ENCODE results near the gene ANKRD24. TPM values are rescaled to one million over a fixed set of nuclear protein-coding genes. Genes with fewer than 3 reads are reported as not detected.
A peak's percentile ranks its signal among the peaks of the same experiment; 100 is the strongest.

The ANKRD24 gene
- total and polyA plus RNA-seq, 2 of the 13 experiments (the other 11 are each of a cell fraction or from before 2014, with no cell fraction given): 0.13 to 0.24 TPM

DNA sequence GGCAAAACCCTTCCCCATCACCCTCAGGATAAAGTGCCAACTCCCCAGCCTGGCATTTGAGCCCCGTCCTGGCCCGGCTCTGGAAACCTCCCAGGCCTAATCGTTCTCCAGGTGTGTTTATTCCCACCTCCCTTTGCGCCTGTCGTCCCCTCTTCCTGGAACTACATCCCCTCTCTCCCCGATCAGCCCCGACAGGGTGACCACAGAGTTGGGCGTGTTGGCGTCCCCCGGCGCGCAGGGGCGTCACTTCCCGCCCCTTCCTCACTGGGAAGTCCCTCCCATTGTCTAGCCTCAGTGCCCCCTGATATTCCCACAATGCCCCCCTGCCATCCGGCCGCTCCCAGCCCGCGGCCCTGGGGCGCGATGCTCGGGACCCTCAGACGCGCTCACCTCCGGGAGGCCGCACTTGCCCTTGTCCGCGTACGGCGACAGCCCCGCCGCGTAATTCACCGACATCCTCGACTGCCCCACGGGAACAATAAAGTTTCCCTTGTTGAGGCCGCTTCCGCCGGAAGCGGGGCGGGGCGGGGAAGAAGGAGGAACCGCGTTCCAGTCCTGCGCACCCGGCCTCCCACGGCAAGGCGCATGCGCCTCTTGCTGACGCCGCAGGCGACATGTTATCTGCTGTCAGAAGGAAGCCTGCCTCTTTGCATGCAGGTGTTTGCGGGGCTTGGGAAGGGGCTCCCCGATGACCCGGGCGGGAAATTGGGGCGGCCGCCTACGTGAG, at the start of gene ANKRD24, which contains the start of gene SIRT6 (continued):
- 0 out of 2 replicates have a peak, but pooled peaks have one; percentile 13 for TF ChIP-seq ZNF567 (CRISPR knock-in tag; IDR thresholded peaks at IDR 0.05; ENCODE audit: borderline replicate concordance)
- peak; percentile 87 for TF ChIP-seq ZNF274 (CRISPR knock-in tag; IDR thresholded peaks at IDR 0.05)
- TF ChIP-seq PAXIP1 (CRISPR knock-in tag; conservative IDR thresholded peaks at IDR 0.05): peak; percentile 65
- 0 out of 2 replicates have a peak, but pooled peaks have one; percentile 54 for TF ChIP-seq AHDC1 (CRISPR knock-in tag; IDR thresholded peaks at IDR 0.05; ENCODE audit: borderline replicate concordance)
- 0 out of 2 replicates have a peak, but pooled peaks have one; percentile 62 for TF ChIP-seq ZBTB42 (CRISPR knock-in tag; IDR thresholded peaks at IDR 0.05)
- TF ChIP-seq ISL2 (CRISPR knock-in tag; IDR thresholded peaks at IDR 0.05): peak; percentile 59
- TF ChIP-seq MIER2 (CRISPR knock-in tag; IDR thresholded peaks at IDR 0.05): peak; percentile 80
- TF ChIP-seq, protein P1, sequence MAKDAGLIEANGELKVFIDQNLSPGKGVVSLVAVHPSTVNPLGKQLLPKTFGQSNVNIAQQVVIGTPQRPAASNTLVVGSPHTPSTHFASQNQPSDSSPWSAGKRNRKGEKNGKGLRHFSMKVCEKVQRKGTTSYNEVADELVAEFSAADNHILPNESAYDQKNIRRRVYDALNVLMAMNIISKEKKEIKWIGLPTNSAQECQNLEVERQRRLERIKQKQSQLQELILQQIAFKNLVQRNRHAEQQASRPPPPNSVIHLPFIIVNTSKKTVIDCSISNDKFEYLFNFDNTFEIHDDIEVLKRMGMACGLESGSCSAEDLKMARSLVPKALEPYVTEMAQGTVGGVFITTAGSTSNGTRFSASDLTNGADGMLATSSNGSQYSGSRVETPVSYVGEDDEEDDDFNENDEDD (CRISPR knock-in tag; IDR thresholded peaks at IDR 0.05; ENCODE audit: borderline replicate concordance): peak; percentile 74; the same call in 1 of the 2 replicates
- no peak for TF ChIP-seq REL (CRISPR knock-in tag; conservative IDR thresholded peaks at IDR 0.05)
- peak; percentile 89; the same call in 1 of the 2 replicates for TF ChIP-seq NFKBIZ (CRISPR knock-in tag; IDR thresholded peaks at IDR 0.05)
- peak; percentile 80 for TF ChIP-seq ZFX (CRISPR knock-in tag; IDR thresholded peaks at IDR 0.05; ENCODE audit: low read depth)
- TF ChIP-seq PITX1 (CRISPR knock-in tag; IDR thresholded peaks at IDR 0.05): peak; percentile 81; the same call in 1 of the 2 replicates
- TF ChIP-seq, protein P2, sequence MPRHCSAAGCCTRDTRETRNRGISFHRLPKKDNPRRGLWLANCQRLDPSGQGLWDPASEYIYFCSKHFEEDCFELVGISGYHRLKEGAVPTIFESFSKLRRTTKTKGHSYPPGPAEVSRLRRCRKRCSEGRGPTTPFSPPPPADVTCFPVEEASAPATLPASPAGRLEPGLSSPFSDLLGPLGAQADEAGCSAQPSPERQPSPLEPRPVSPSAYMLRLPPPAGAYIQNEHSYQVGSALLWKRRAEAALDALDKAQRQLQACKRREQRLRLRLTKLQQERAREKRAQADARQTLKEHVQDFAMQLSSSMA (CRISPR knock-in tag; IDR thresholded peaks at IDR 0.05): peak; percentile 81
- TF ChIP-seq CREM (IDR thresholded peaks at IDR 0.05): peak; percentile 72
- no peak for TF ChIP-seq CREM (CRISPR knock-in tag; IDR thresholded peaks at IDR 0.05)
